Astrocyte (in vitro differentiated cells and primary cell): Measurements from ENCODE around the gene CNTNAP2. TPM values are rescaled to one million over a fixed set of nuclear protein-coding genes. Genes with fewer than 3 reads are reported as not detected.

Experiments
- DNase-seq: peaks from one replicate; pipeline ENCODE4 v3.0.0-alpha.2; 2010; ENCODE audit warnings: low read depth
- FAIRE-seq: peaks from 2 replicates; lab custom pipeline; 2011; peaks lifted over from hg19 to GRCh38; lab: Jason Lieb, UNC
- H2AFZ ChIP-seq: 2 replicates; pipeline ENCODE4 v1.6.0; 2012; ENCODE audit warnings: low read depth, low read length, inconsistent platforms
- H3K27ac ChIP-seq: 2 replicates; pipeline ENCODE4 v1.5.1; 2011; ENCODE audit warnings: low read depth, low read length, inconsistent platforms
- H3K27me3 ChIP-seq: 2 replicates; pipeline ENCODE4 v1.6.0; 2011; ENCODE audit warnings: low read length, inconsistent platforms; ENCODE audit not compliant: insufficient read depth
- H3K36me3 ChIP-seq: 2 replicates; pipeline ENCODE4 v1.5.1; 2011; ENCODE audit warnings: low read length, inconsistent platforms; ENCODE audit not compliant: insufficient read depth
- H3K4me1 ChIP-seq: 2 replicates; pipeline ENCODE4 v1.5.1; 2011; ENCODE audit warnings: low read length, inconsistent platforms; ENCODE audit not compliant: insufficient read depth
- H3K4me2 ChIP-seq: 2 replicates; pipeline ENCODE4 v1.6.0; 2012; ENCODE audit warnings: low read length, inconsistent platforms
- H3K4me3 ChIP-seq: 2 replicates; pipeline ENCODE4 v1.5.1; 2011; ENCODE audit warnings: low read depth, mild to moderate bottlenecking, low read length, inconsistent platforms; ENCODE audit not compliant: insufficient read depth
- H3K79me2 ChIP-seq: 2 replicates; pipeline ENCODE4 v1.6.0; 2012; ENCODE audit warnings: mild to moderate bottlenecking, low read length, inconsistent platforms; ENCODE audit not compliant: insufficient read depth
- H3K9ac ChIP-seq: 2 replicates; pipeline ENCODE4 v1.6.0; 2012; ENCODE audit warnings: mild to moderate bottlenecking, low read length, inconsistent platforms
- H3K9me3 ChIP-seq: 2 replicates; pipeline ENCODE4 v1.5.1; 2012; ENCODE audit warnings: low read depth, mild to moderate bottlenecking, low read length, inconsistent platforms; ENCODE audit not compliant: insufficient read depth
- H4K20me1 ChIP-seq: 2 replicates; pipeline ENCODE4 v1.6.0; 2012; ENCODE audit warnings: low read length, inconsistent platforms; ENCODE audit not compliant: insufficient read depth
- H3K27ac Mint-ChIP-seq: one replicate; pipeline ENCODE4 v1.8.0; 2021; ENCODE audit warnings: mild to moderate bottlenecking, mixed read lengths; ENCODE audit not compliant: unreplicated experiment
- H3K27me3 Mint-ChIP-seq: one replicate; pipeline ENCODE4 v1.8.0; 2021; ENCODE audit warnings: low read depth, mixed read lengths; ENCODE audit not compliant: unreplicated experiment
- H3K36me3 Mint-ChIP-seq: one replicate; pipeline ENCODE4 v1.8.0; 2021; ENCODE audit warnings: low read depth, mixed read lengths; ENCODE audit not compliant: unreplicated experiment
- H3K4me1 Mint-ChIP-seq: one replicate; pipeline ENCODE4 v1.8.0; 2021; ENCODE audit warnings: low read depth, mixed read lengths; ENCODE audit not compliant: unreplicated experiment
- H3K4me3 Mint-ChIP-seq: one replicate; pipeline ENCODE4 v1.8.0; 2021; ENCODE audit warnings: mild to moderate bottlenecking, moderate library complexity, mixed read lengths; ENCODE audit not compliant: unreplicated experiment
- H3K9me3 Mint-ChIP-seq: one replicate; pipeline ENCODE4 v1.8.0; 2021; ENCODE audit warnings: mild to moderate bottlenecking, mixed read lengths; ENCODE audit not compliant: unreplicated experiment
- CTCF ChIP-seq: IDR thresholded peaks from 2 replicates; pipeline ENCODE4 v1.5.1; 2011; ENCODE audit warnings: low read depth, mild to moderate bottlenecking, inconsistent platforms, low read length, moderate library complexity; ENCODE audit not compliant: insufficient read depth
- EZH2 ChIP-seq: IDR thresholded peaks from 2 replicates; pipeline ENCODE4 v1.6.1; 2012; ENCODE audit warnings: mild to moderate bottlenecking, low read length, inconsistent platforms; ENCODE audit not compliant: insufficient read depth
- total RNA-seq: library from RNA; stranded (reverse); gene quantifications from 2 replicates; pipeline ENCODE4 v1.2.1, GENCODE V29; 2021

Gene CNTNAP2
- total RNA-seq, 1 donor from 2014 or later, result 20.0 TPM

- Mint-ChIP-seq H3K36me3 (no peaks in the 10 kb centered on the region), H3K27me3 (no peaks in the 10 kb centered on the region), H3K27ac (no peak overlapping the region), H3K4me1 (peaks cover 4% of the 10 kb centered on the region), H3K9me3 (peaks cover 4% of the 10 kb centered on the region), H3K4me3 (no peak overlapping the region)
- Histone ChIP-seq H3K27ac (no peak overlapping the region), H2AFZ (no peak overlapping the region), H3K79me2 (no peaks in the 10 kb centered on the region), H3K36me3 (no peaks in the 10 kb centered on the region), H3K27me3 (no peaks in the 10 kb centered on the region), H3K4me3 (no peak overlapping the region), H4K20me1 (no peaks in the 10 kb centered on the region), H3K9me3 (no peaks in the 10 kb centered on the region), H3K9ac (no peak overlapping the region), H3K4me1 (no peaks in the 10 kb centered on the region), H3K4me2 (no peak overlapping the region)
- FAIRE-seq (no peak), DNase-seq (no peak)
- no peak for TF ChIP-seq CTCF
- TF ChIP-seq EZH2, result no peak
These were observed 1741.8 kb downstream of the CNTNAP2 start for GRCh38 chr7:147858421-147858820.

GRCh38 chr7:147859033-147859432 lies 1742.4 kb downstream of the CNTNAP2 start:
- no peaks in the 10 kb centered on the region for H3K36me3 ChIP-seq
- H4K20me1 ChIP-seq, result no peaks in the 10 kb centered on the region
- H3K4me1 ChIP-seq, result no peaks in the 10 kb centered on the region
- H3K9me3 ChIP-seq, result no peaks in the 10 kb centered on the region
- no peaks in the 10 kb centered on the region for H3K79me2 ChIP-seq
- TF ChIP-seq EZH2, result no peak
- TF ChIP-seq CTCF, result no peak
- H3K9ac ChIP-seq, result no peak overlapping the region
- peaks cover 4% of the 10 kb centered on the region for H3K4me1 Mint-ChIP-seq
- no peak overlapping the region for H3K4me2 ChIP-seq
- H3K4me3 Mint-ChIP-seq, result no peak overlapping the region
- H3K27ac ChIP-seq, result no peak overlapping the region
- no peaks in the 10 kb centered on the region for H3K27me3 ChIP-seq
- no peak overlapping the region for H2AFZ ChIP-seq
- DNase-seq, result no peak
- no peak for FAIRE-seq
- H3K4me3 ChIP-seq, result no peak overlapping the region
- peaks cover 4% of the 10 kb centered on the region for H3K9me3 Mint-ChIP-seq
- H3K27me3 Mint-ChIP-seq, result no peaks in the 10 kb centered on the region
- no peaks in the 10 kb centered on the region for H3K36me3 Mint-ChIP-seq
- H3K27ac Mint-ChIP-seq, result no peak overlapping the region

GRCh38 chr7:147859486-147859885 lies 1742.9 kb downstream of the CNTNAP2 start:
- Histone ChIP-seq H3K36me3 (no peaks in the 10 kb centered on the region), H3K4me3 (no peak overlapping the region), H3K27me3 (no peaks in the 10 kb centered on the region), H3K27ac (no peak overlapping the region), H3K4me1 (no peaks in the 10 kb centered on the region), H3K9ac (no peak overlapping the region), H2AFZ (no peak overlapping the region), H3K9me3 (no peaks in the 10 kb centered on the region), H4K20me1 (no peaks in the 10 kb centered on the region), H3K4me2 (no peak overlapping the region), H3K79me2 (no peaks in the 10 kb centered on the region)
- Mint-ChIP-seq H3K27me3 (no peaks in the 10 kb centered on the region), H3K27ac (no peak overlapping the region), H3K36me3 (no peaks in the 10 kb centered on the region), H3K4me1 (peaks cover 4% of the 10 kb centered on the region), H3K4me3 (no peak overlapping the region), H3K9me3 (peaks cover 4% of the 10 kb centered on the region)
- TF ChIP-seq EZH2, result no peak
- no peak for TF ChIP-seq CTCF
- DNase-seq (no peak), FAIRE-seq (no peak)
